Bone marrow (tissue), 2 donors: ENCODE data around the gene BPIFB6.

Source experiments
- DNase-seq, 2 donors: peaks; one replicate each; lab custom pipeline; 2025; lab: John Stamatoyannopoulos, UW

The BPIFB6 gene

DNA sequence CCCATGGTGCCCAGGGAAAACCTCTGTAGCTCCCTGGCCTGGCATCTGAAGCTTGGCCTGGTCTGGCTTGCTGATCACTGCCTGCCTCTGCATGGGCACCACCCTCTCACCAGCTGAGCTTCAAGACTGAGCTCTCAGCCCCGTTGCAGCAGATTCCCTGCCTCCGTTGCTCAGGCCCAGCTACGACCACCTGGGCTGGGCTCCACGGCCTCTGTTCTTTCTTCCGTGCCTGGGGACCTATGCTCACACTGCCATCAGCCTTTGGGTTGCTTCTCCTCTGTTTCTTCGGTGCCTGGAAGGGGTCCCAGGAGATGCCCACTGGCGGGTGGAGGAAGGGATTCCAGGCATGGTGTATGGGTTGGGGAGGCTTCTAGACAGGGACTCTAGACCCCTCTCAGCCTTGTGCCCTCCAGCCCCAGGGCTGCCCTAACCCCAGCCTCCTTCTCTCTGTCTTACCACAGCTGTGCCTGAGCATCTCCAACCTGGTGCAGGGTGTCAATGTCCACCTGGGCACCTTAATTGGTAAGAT is 14.8 kb upstream of the BPIFB6 start:
- DNase-seq: no peak

DNA sequence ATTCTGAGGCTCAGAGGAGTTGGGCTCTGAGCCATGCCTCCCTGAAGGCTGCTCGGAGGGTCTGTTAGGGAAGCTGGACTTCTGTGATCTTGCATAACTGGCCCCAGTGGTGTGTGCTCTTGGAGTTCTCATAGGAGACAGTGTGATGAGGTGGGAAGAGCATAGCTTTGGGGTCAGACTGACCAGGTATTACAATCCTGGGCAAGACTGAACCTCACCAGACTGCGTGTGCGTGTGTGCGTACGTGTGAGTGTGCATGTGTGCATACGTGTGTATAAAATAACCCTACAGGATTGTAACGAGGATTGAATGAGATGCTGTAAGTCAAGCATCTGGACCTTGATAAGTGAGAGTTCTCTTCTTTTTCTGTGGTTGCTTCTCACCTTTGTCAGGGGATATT is 13.9 kb upstream of the BPIFB6 start:
- DNase-seq: no peak

- no peak for DNase-seq
Observed at GRCh38 chr20:33018169-33018931, 13.1 kb upstream of the BPIFB6 start.

DNA sequence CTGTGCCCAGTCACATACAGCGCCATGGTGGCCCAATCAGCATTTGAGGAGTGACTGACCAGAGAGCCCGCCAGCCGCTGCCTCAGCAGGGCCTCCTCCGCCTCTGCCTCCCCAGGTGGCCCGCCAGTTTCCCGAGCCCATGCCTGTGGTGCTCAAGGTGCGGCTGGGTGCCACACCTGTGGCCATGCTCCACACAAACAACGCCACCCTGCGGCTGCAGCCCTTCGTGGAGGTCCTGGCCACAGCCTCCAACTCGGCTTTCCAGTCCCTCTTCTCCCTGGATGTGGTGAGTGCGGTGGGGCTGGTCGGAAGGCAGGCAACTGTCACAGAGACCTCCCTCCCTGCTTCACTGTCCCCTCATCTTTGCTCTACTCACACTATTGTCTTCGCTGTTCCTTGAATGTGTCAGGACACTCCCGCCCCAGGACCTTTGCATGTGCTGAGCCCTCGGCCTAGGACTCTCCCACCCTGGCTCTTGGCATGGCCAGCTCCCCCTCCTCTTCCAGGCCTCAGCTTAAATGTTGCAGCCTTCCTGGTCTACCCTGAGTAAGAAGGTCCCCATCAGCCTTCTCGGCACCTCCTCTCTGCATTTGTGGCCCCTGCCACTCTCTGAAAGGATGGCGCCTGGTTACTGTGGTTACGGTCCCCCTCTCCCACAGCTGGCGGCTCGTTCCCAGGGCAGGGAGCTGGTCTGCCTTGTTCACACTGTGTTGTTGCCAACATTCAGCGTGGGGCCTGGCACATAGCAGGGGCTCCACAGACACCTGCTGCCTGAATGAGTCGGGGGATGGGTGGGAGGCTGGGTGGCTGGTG is 11.8 kb upstream of the BPIFB6 start:
- DNase-seq: no peak

DNA sequence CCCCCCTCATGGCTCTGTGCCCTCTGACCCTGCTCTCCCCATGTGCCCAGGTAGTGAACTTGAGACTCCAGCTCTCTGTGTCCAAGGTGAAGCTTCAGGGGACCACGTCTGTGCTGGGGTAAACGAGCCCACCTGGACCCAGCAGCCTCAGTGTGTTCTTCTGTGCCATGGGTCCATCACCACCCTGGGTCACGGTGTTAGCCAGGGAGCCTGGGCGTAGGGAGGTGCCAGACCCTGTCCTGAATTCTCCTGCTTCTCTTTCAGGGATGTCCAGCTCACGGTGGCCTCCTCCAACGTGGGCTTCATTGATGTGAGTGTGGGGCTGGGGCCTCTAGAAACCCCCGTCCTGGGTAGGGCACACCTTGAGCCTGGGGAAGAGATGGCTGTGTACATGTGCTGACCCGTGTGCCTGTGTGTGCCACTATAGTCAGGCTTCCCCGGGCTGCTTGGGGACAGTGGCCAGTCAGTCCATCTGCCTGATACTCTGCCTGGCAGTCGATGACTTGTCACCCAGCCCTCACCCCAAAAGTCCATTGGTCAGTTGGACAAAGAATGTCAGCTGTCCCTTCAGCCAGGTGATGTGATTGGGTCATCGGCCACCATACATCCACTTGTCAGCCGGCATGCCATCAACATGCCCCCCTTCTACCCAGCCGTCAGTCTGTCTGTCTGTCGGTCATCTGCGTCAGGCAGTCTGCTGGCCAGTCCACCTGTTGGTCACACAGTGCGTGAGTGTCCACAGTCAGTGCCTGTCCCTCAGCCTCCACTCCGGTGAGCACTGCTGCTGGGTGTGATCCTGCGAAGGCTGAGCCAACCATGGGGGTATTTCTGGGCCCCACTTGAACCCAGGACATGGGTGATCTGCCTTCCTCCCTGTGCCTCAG is 10.9 kb upstream of the BPIFB6 start:
- DNase-seq: no peak

GRCh38 chr20:33021879-33022278 is 9.6 kb upstream of the BPIFB6 start:
- no peak for DNase-seq

- no peak for DNase-seq
Observed at GRCh38 chr20:33022289-33022688, 9.2 kb upstream of the BPIFB6 start.

GRCh38 chr20:33022694-33023438 is 8.6 kb upstream of the BPIFB6 start:
- no peak for DNase-seq

- no peak for DNase-seq
Observed at GRCh38 chr20:33023439-33024242, 7.8 kb upstream of the BPIFB6 start.

GRCh38 chr20:33024243-33024560 is 7.2 kb upstream of the BPIFB6 start:
- DNase-seq: no peak

DNA sequence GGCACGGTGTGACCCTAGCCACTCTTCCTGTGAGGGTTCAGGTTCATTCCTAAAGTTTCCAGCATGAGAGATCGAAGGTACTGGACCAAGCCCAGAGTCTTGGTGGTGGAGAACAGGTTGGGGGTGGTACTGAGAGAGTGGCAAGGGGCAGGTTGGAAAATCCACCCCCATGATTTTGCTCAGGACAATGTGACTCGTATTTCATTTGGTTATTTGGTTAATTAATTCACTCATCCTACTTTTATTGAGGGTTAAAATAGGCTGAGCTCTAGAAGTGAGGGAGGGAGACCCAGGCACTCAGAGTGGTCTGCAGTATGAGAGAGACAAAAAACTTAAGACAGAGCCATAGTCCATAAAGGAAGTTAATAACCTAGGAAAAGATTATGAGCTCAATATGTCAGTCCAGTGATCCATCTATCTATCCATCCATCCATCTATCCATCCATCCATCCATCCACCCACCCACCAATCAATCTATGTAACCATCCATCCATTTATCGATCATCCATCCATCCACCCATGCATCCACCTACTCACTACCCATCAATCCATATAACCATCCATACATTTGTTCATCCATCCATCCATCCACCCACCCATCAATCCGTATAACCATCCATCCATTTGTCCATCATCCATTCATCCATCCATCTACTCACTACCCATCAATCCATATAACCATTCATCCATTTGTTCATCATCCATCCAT is 6.7 kb upstream of the BPIFB6 start:
- DNase-seq: no peak

GRCh38 chr20:33025318-33025876 is 6.1 kb upstream of the BPIFB6 start:
- DNase-seq: no peak

DNA sequence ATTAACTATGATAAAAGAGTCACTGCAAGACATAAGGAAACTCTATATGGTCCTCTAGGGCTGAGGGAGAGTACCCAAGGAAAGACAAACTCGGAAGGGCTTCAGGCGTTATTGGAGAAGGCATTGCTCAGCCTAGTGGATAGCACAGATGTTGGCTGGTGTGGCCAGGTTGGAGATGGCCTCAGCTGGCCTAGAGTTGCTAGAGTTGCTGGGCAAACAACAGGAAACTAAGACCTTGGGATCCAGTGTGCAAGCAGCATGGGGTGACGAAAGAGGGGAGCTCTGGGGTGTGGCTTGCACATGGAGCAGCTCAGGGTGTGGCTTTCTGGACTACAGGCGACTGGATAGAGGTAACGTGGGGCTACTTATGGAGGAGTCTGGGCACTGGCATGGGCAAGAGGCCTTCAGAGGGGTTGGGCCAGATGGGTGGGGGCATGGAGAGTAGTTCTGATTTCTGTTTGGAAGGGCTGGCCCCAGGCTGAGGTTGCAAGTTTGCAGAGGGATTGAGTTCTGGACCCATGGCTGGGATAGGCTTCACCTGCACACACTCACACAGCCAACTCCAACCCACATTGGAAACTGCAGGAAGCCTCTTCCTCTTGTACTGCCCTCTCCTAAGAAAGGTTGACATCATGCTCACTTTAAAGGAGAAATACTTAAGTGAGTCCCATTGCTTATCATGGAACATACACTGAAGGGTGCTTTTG is 5.2 kb upstream of the BPIFB6 start:
- no peak for DNase-seq

DNA sequence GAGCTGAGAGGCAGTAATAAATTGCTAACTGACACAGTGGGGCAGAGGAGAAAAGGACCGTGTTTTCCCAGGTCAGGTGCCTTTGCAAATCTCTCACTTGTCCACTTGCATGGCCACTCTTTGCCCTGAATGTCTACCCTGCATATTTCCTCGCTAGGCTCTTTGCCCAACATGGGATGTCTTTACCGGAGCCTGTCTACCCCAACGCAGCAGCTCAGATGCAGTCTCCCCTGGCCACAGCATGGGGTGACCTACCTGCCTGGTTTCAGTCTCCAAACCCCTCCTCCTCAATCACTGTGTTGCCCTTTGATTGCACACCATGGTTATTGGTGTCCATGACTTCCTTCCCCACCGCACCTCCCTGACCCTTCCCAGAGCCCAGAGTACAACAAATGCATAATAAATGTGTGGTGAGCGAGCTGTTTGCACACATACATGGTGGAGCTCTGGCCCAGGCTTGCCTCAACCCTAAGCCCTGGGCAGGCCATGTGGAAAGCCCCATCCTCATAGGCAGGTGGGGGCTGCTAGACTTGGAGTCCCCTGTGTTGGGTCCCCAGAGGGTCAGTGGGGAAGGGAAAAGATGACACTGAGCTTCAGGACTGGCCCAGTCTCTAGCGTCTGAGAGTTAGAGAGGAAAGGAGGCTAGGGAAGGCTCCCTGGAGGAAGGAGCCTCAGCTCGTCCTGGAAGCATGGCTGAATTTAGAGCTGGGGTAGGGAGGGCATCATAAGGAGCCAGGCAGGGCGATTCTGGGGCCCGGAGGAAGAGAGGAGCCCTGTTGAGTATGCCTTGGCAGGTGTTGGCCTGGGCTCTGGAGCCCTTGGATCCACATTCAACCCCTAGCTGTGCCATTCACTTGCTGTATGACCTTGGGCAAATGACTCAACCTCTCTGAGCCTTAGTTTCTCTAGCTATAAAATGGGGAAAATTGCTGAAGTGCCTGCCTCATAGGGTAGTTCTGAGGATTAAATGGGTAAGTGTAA is 4.4 kb upstream of the BPIFB6 start:
- DNase-seq: no peak

GRCh38 chr20:33027769-33028751 is 3.4 kb upstream of the BPIFB6 start:
- DNase-seq: no peak

- DNase-seq: no peak
Observed at GRCh38 chr20:33028875-33029274, 2.6 kb upstream of the BPIFB6 start.

DNA sequence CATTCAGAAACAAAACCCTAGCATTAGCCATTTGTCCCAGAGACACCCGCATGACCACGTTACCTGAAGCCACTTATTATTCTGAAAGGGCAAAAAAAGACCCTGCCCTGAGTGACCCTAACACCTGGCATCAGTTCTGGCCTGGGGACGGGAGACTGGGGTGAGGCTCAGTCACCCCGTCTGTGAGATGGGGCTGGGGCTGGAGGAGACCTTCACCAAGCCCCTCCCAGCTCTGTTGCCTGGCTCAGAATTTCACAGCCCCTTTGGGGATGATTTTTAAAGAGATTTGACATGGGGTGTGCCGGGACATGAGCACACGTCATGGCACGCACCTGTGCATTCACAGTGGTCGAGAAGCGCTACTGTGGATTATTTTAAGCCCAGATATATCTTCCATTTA is 1.4 kb upstream of the BPIFB6 start:
- DNase-seq: no peak
